Stimulated activated CD4-positive, alpha-beta T cell treated with anti-CD3 and anti-CD28 coated beads, TNF-alpha, amount 100 ng/mL, for 1 hour (primary cell): ENCODE results near the gene TRABD2B.

Experiments used
- DNase-seq, 3 donors: peaks; one replicate each; pipeline ENCODE4 v3.0.0-alpha.2; 2020; ENCODE audit warnings: low read depth in 3 of 3, low spot score in 1 of 3

TRABD2B gene

DNA sequence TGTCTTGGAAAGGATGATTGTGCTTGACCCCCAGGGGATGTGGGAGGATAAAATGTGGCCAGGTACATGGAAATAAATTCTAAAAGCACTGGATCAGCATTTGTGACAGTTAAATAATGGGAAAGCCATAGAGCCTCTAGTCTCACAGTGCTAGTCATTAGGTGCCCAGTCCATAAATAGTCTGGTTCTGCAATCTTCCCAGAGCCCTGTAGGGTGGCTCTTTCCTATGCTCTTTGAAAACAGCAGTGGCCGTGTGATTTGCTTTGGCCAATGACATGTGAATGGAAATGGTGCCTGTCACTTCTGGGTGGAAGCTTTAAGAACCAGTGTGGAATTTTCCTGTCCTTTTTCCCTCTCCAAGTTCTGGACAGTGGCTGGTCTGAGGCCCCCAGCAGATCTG is 113.2 kb downstream of the TRABD2B start:
- no peak for DNase-seq

DNA sequence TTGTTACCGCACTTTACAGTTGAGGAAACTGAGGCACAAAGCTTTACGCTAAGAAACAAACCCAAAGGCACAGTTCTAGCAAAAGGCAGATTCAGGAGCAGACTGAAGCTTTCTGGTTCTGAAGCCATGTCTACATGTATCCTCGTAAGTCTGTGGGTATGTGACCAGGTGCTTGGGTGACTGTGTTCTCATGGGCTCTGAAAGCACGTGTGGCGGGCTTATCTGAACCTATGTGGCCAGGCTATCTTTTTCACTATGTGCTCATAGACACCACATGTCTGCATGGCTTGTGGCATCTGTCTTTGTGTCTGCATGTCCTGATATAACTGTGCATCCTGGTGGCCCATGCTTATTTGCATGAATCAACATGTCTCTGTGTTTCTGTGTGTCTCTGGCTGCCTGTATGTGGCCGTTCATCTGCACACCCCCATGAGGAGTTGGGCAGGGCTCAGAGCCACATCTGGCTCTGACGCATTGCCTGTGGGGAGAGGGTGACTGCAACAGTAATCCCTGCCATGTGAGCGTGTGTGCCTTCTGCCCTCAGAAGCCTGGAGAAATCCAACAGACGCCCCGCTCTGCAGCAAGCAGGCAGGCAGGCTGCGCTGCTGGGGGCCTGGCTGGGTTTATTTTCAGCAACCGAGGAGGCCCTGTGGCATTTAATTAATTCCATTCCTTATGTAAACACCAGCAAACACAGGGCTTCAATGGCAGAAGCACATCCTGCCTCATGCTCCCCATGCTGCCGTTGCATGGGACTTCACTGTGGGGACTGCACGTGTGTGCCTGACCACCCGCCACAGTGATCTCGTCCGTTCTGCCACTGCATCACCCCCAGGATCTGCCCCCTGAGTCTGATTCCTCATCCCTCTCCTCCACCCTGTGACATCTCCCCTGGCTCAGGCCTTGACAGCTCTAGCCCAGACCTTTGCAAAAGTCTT is 115.4 kb downstream of the TRABD2B start:
- no peak for DNase-seq

DNA sequence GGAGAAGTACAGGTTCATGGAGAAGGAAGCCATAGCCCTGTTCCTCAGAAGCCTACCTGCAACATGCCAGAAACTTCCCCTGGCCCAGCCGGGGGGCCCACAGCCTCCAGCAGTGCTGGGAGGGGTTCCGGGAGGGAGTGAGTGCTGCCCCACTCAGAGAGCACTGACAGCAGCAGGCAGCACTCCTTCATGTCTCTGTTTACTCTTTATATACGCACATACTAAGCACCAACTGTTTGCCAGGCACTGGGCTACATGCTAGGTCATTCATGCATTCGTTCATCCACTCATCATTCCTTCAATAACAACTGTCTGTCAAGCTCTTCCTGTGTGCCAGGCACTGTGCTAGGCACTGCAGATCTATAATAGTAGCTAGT is 120.6 kb downstream of the TRABD2B start:
- no peak for DNase-seq

DNA sequence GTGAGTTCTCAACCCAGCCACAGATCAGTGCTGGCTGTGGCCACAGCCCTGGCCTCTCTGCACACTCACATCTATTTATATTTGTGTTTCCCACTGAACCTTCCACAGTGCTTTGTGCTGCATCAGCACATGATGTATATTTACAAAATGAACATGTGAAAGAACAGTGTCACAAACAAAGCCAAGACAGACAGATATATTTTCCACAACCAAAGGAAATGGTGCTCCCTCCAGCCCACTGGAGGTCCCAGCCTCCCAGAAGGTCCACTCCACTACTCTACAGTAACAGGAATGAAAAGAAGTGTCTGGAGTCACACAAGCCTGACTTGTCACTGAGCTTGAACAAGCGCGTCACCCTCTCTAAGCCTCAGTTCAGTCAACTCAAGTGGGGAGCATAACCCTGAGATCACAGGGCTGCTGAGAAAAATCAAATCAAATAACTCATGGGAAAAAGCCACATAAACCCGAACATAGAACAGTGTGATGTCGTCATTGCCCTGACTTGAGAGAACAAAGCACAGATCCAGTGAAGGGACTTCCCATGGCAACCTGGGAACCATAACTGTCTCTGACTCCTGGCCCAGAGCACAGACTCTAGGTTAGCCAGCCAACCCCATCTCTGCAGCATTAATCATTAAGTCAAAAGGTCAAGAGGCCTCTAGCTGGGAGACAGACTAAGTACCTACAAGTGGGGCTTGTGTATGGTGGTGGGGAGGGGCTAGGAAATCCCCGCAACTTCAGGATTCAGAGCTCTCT is 121.2 kb downstream of the TRABD2B start:
- no peak for DNase-seq

DNA sequence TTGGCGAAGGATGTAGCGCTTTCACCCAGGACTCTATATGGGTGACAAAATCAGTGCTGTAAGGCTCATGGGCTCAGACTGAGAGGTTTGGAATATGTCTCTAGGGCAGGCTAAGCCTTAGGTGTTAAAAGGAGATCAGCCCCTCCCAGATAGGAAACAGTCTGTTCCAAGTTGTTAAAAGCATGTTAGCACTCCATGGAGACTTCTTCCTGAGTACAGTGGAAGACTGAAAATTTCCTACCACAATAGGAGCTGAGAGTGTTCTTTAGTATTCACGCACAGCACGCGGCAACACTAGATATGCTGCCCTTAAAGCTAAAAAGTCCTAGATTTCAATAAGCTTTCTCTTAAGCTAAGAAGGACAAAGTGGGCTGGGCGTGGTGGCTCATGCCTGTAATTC is 122.1 kb downstream of the TRABD2B start:
- no peak for DNase-seq

DNA sequence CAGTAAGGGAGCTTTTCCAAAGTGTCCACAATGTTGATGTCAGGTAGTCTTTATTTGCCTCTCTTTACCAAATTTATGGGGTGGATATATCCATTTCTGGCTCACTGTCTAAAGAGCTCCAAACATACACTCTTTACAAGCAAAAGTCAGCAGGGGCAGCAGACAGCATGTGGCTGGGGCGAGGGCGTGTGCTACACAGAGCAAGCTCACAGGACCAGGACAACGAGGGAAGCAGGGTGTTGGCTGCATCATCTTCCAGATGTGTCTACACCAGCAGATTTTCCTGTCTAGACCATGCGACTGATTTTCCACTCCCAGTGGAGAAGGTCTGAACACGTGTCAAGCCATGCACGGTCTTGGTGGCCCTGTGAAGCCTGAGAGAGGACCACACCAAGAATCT is 123.8 kb downstream of the TRABD2B start:
- no peak for DNase-seq

DNA sequence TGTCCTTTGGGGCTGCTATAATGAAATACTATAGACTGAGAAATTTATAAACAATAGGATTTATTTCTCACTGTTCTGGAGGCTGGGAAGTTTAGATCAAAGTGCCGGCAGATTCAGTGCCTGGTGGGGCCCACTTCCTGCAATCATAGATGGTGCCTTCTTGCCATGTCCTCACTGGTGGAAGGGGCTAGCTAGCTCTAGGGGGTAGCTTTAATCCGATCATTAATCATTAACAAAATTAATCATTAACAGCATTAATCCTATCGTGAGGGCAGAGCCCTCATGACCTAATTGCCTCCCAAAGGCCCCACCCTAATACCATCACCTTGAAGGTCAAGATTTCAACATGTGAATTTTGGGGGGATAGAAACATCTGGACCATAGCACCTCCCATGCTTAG is 124.3 kb downstream of the TRABD2B start:
- DNase-seq = no peak

DNA sequence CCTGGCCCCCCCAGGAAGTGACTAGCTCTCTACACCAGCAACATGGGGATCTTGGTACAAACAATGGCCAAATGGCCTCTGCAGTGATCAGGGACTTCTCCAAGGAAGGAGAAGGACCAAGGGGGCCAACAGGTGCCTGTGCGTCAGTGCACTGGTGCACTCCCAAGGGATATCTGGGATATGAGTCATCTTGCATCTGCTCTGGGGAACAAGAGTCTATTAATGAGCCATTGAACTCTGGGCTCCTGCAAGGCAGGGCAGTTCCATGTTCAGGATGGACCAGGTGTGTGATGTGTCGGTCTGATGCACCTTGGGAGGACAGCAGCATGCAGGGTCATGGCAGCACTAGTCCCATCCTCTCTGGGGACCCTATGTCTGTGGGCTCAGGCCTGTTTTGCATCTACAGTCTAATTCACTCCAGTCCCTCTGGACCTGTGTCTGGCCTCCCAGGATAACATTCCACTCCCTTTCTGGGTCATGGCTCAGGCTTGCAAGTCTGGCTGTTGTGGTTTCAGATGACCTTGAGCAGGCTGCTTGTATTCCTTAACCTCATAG is 125.3 kb downstream of the TRABD2B start:
- no peak for DNase-seq

DNA sequence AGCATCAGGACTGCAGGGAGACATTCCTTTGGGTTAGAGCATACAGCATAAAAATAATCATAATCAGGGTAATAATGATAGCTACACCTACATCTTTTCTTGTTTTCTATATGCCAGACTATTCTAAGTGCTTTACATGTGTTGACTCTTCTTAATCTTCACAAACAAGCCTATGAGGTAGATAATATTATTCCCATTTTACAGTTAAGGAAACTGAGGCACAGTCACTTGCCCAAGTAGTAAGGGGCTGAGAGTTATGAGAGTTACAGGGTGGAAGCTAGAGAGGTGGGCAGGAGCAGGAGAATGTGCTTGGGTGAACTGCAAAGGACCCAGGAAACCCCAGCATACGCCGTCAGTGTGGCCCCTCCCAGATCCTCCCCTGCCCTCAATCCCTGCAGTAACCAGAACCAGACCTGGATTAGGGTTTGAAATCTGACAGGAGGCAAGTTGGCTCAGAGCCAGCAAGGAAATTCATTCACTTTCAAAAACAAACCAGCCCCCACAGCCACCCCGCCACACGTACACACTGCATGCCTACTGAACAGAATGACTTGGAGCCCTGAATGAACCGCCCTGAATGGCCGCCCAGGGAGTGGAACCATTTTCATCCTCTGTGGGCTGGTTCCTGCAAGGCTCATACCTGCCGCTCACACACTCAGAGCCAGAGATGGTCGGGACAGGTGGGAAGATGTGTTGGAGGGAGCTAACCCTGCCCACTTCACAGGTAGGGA is 126.1 kb downstream of the TRABD2B start:
- DNase-seq = no peak

DNA sequence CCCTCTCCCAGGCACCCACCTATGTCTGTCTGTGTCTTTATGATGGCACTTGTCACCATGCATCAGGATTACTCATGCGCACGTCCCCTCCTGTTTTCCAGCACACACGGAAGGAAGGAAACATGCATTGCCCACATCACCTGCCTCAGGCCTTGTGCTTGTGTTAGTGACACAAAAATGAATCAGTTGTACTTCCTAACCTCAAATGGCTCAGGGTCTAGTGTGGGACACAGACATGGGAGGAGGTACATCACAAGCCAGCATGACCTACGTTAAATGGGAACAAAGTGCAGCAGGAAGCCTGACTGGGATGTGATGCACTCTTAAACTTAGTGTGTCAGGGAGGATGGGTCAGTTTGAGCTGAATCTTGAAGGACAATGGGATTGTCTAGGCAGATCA is 126.7 kb downstream of the TRABD2B start:
- no peak for DNase-seq

DNA sequence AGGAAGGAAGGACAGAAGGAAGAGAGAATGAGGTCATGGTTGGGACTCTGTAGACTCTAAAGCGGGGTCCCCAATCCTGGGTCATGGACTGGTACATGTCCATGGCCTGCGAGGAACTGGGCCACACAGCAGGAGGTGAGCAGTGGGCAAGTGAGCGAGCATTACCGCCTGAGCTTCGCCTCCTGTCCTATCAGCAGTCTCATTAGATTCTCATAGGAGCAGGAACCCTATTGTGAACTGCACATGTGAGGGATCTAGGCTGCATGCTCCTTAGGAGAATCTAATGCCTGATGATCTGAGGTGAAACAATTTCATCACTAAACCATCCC is 128.9 kb downstream of the TRABD2B start:
- DNase-seq = no peak

DNA sequence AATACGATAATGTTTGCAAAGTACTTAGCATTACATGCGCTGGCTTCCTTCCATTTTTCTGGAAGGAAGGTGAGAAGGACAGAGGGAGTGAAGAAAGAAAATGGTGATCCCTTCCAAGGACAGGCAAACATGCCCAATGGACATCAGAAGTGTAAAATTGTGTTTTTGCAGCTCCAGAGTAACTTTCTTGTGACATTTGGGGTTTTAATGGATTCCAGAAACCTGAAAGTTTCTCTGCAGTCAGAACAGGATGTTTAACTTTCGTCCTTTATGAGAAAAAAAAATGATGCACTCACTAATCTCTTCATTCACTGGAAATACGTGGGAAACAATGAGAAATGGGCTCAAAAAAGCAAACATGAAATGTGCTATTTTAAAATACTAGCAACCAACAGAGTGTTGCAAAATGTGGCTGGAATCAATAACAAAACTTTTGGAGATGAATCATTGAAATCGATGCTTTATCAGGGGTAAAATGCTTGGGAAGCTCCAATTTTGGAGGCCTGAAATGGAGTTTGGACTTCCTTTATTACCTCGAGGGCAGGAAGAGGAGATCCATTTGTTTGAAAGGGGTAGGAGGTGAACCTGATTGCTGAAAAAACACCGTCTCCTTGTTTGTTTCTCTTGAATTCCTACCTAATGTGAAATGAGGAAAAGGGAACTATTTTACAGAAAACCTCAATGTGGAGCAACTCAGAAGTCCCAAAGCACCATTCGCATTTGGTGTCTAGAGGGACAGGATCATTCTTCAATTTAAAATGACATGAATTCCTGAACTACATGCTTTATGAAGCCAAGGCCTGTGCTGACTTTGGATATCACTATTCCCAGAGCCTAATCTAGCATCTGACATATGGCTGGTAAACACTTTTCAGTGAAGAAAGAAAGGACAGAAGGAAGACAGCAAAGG is 129.5 kb downstream of the TRABD2B start:
- no peak for DNase-seq

DNA sequence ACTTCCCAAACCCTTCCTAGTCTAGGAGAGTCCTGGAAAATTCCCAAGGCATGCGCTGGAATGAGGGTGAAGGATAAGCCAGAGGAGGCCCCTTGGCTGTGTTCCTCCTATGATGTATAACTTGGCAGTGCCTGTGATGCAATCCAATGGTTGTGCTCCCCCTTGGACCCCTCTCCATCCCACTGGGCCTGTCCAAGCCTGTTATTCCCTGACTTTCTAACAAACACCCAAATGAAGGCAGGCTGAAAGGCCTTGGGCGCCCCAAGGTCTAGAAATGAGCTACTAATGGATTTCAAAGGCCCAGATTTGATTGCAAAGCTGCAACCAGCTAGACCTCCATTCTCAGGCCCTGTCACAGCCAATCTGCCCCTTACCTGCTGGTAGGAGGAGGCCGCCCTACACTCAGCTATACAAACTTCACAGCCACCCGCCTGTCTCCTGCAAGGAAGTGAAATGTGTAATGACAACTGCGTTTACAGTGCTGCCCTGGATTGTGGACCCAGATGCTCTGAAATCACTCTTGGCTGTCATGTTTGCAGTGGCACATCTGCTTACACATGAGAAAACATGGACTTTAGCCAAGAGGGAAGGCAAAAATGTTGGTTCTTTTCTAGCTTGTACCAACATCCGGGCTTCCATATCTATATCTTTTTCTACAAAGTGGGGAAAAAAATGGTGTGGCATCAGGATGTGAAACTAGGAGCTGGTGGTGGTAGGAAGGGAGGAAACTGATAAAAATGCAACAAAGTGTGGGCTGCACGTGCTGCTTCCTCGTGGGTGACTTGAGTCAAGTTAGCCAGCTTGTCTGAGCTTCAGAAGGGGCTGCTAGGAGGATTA is 130.4 kb downstream of the TRABD2B start:
- DNase-seq = no peak

DNA sequence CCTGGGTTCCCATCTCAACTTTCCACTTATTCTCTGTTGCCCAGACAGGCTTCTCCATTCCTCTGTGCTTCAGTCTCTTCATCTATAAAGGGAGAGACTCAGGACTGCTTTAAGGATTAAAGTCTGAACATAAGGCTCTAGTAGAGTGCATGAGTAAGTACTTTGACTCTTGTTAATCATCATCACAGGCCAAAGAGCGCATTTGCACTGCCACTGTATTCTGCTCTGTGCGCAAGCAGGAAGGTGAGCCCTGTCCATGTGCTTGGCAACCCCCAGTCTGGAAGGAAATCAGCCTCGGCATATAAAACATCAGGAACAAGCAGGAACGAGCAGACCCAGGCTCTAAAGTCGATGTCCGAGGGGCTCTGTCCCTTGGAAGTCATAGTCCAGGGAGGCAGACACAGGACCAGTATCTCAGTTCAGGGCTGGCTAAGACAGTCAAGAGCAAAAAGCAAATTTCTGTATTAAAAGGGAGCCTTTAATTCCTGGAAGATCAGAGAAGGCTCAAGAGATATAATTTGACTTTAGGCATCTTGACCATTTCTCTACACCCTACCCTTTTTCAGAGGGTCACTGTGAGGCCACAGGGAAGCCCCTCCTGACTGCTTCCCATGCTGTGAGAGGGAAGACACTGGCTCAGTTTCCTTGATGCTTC is 131.2 kb downstream of the TRABD2B start:
- DNase-seq = no peak

DNA sequence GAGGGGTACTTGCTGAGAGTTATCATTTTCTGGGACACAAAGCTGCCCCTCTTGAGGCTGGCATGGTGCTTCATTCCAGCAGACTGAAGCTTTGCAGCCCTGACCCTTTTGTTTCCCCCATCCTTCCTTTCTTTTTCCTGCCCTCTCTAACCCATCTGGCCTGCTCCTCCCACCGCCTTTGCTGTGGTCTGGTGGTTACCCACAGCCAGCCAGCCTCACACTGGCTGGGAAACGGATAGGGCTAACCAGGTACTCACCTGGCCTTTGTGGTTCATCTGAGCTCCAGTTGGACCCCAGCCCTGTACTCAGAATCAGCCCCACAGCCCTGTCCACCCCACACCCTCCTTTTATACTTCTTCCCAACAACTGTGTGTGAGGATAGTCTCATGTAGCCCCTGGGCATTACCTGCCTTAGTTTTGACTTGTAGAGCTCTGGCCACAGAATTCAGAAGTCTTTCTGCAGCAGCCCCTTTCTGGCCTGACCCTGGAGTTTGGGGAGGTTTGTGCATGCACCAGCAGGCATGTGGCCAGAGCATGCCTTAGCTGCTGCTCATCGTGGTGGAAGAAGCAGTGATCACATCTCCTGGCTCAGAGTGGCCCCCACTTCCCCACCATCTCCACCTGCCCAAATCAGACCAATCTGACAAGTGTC is 138.0 kb downstream of the TRABD2B start:
- DNase-seq = no peak

DNA sequence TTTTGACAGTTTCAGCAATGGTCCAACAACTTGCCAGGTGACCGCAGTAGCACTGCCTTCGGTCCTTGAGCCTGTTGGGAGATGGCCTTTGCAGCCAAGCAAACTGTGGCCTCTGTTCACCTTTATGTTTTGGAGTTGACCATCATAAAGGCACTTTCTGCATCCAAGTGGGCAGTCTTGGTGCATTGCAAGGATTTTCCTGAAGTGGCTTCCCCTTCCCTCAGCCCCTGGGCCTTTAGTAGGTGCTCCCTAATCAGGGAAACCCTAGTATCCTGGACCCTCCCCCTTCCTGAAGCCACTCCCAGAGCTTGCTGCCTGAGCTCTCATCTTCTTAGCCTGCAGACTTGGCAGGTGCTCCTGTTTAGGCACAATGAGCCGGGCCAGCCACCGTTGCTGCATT is 140.2 kb downstream of the TRABD2B start:
- DNase-seq = no peak

DNA sequence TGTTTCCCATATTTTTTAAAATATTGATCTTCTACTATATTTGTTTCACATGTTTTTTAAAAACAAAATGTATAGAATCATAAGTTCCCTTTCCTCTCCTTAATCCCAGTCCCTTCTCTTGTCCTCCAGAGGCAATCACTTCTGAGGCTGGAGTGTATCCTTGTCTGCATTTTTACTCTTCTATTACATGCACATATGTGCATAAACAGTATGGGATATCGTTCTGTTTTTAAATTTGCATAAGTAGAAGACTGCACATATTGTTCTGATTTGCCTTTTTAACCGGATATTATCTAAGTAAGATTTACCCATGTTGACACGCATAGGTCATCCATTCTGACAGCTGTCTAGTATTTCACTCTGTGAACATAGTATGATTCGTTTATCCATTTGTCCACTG is 142.0 kb downstream of the TRABD2B start:
- no peak for DNase-seq

DNA sequence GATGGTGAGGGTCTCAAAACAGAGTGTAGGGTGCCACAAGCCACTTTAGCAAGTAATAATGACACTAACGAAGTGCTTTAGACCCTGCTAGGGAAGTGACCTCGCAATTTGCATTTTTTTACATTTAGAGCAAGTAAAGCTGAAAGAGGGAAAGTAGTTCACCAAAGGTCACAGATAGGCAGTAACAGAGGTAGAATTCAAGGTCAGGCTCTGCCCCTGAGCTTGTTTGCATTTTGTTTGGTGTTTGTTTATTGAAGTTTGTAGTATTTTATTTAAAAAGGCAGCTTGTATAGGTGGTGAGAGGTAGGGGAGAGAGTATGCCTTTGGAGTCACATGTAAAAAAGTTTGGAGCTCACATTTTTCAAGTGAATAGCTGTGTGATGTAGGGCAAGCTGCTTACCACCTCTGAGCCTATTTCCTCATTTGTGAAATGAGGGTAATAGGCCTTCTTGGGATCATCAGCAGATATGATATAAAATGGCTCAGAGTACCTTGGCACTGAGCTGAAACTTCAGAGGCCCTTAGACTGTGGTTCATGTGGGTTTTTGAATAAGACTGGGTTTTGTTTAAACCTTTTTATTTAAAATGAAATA is 142.5 kb downstream of the TRABD2B start:
- no peak for DNase-seq
